ENCODE results near the gene ADPRS.

Gene ADPRS

GRCh38 chr1:36108314-36108713, 19.6 kb downstream of the ADPRS start:
- no peak for DNase-seq (ENCODE audit: low read depth)

- no peak for DNase-seq (ENCODE audit: low read depth)
Observed at GRCh38 chr1:36109041-36109679, 20.5 kb downstream of the ADPRS start.

- DNase-seq (ENCODE audit: low read depth): no peak
Observed at GRCh38 chr1:36111151-36111550, 22.5 kb downstream of the ADPRS start.

GRCh38 chr1:36112823-36113222, 24.1 kb downstream of the ADPRS start:
- DNase-seq (ENCODE audit: low read depth): no peak

- DNase-seq (ENCODE audit: low read depth): no peak
Observed at GRCh38 chr1:36114371-36114770, 25.7 kb downstream of the ADPRS start.

- DNase-seq (ENCODE audit: low read depth): no peak
Observed at GRCh38 chr1:36115200-36115669, 26.5 kb downstream of the ADPRS start.

- no peak for DNase-seq (ENCODE audit: low read depth)
Observed at GRCh38 chr1:36115931-36116330, 27.2 kb downstream of the ADPRS start.

GRCh38 chr1:36116901-36117300, 28.2 kb downstream of the ADPRS start:
- DNase-seq (ENCODE audit: low read depth): no peak

GRCh38 chr1:36118447-36119204, 29.9 kb downstream of the ADPRS start:
- no peak for DNase-seq (ENCODE audit: low read depth)

- DNase-seq (ENCODE audit: low read depth): no peak
Observed at GRCh38 chr1:36119456-36119855, 30.8 kb downstream of the ADPRS start.

GRCh38 chr1:36122062-36123030, 33.7 kb downstream of the ADPRS start:
- no peak for DNase-seq (ENCODE audit: low read depth)

- DNase-seq (ENCODE audit: low read depth): no peak
Observed at GRCh38 chr1:36123356-36123755, 34.7 kb downstream of the ADPRS start.

GRCh38 chr1:36124404-36125128, 35.9 kb downstream of the ADPRS start:
- no peak for DNase-seq (ENCODE audit: low read depth)

GRCh38 chr1:36125129-36125991, 36.7 kb downstream of the ADPRS start, which contains the start of gene COL8A2:
COL8A2 (minus strand) TSS chr1:36125222; CDS start chr1:36100242, 24,980 bp downstream.
- no peak for DNase-seq (ENCODE audit: low read depth)

- no peak for DNase-seq (ENCODE audit: low read depth)
Observed at GRCh38 chr1:36126005-36126716, 37.5 kb downstream of the ADPRS start.

- DNase-seq (ENCODE audit: low read depth): no peak
Observed at GRCh38 chr1:36126797-36127500, 38.3 kb downstream of the ADPRS start.

GRCh38 chr1:36128126-36128904, 39.6 kb downstream of the ADPRS start:
- no peak for DNase-seq (ENCODE audit: low read depth)

- no peak for DNase-seq (ENCODE audit: low read depth)
Observed at GRCh38 chr1:36128905-36129206, 40.2 kb downstream of the ADPRS start.

- no peak for DNase-seq (ENCODE audit: low read depth)
Observed at GRCh38 chr1:36132029-36132428, 43.3 kb downstream of the ADPRS start.

Data from stimulated activated CD8-positive, alpha-beta memory T cell treated with anti-CD3 and anti-CD28 coated beads, Interleukin-7, amount 100 ng/mL, for 24 hours (primary cell).